GM18868 (cell line): ENCODE data around the gene SCMH1.

Source experiments
- ATAC-seq: cut with Tn5 transposase; IDR thresholded peaks from one replicate; pipeline ENCODE4 v1.9.1; 2021; ENCODE audit warnings: mild to moderate bottlenecking, moderate library complexity; ENCODE audit not compliant: unreplicated experiment

The SCMH1 gene

GRCh38 chr1:40981691-40982448 is 260.2 kb downstream of the SCMH1 start:
- no peak for ATAC-seq

- ATAC-seq: no peak
Measured at GRCh38 chr1:40980453-40981121, 261.5 kb downstream of the SCMH1 start.

GRCh38 chr1:40980068-40980452 is 262.0 kb downstream of the SCMH1 start:
- ATAC-seq: peak; percentile 31

- ATAC-seq: peak; percentile 89
Measured at GRCh38 chr1:40979241-40980067, 262.7 kb downstream of the SCMH1 start, which contains the start of gene CTPS1. CTPS1 (plus strand) TSS chr1:40979696; CDS start chr1:40983291, 3,595 bp downstream.

- no peak for ATAC-seq
Measured at GRCh38 chr1:40978886-40979240, 263.2 kb downstream of the SCMH1 start.

GRCh38 chr1:40977716-40978115 is 264.4 kb downstream of the SCMH1 start:
- ATAC-seq: no peak
